Measurements from ENCODE around the gene DRC3.

DNA sequence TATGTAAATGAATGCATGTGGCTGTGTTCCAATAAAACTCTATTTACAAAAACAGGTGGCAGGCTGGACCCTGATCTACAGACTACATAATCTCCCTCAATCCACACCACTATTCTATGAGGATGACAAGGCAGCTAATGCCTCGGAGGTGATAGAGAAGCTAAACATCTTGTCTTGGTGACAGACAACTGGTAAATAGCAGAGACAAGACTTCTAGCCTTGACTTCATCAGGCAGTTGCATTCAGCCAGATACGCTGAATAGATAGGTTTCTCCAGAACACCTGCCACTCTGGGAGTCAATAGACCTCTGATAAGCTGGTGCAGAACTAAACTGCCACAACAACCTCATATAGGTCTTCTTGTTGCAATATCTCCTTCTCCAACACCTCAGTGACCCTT lies 63.0 kb downstream of the DRC3 start:
- TF ChIP-seq, protein P1, sequence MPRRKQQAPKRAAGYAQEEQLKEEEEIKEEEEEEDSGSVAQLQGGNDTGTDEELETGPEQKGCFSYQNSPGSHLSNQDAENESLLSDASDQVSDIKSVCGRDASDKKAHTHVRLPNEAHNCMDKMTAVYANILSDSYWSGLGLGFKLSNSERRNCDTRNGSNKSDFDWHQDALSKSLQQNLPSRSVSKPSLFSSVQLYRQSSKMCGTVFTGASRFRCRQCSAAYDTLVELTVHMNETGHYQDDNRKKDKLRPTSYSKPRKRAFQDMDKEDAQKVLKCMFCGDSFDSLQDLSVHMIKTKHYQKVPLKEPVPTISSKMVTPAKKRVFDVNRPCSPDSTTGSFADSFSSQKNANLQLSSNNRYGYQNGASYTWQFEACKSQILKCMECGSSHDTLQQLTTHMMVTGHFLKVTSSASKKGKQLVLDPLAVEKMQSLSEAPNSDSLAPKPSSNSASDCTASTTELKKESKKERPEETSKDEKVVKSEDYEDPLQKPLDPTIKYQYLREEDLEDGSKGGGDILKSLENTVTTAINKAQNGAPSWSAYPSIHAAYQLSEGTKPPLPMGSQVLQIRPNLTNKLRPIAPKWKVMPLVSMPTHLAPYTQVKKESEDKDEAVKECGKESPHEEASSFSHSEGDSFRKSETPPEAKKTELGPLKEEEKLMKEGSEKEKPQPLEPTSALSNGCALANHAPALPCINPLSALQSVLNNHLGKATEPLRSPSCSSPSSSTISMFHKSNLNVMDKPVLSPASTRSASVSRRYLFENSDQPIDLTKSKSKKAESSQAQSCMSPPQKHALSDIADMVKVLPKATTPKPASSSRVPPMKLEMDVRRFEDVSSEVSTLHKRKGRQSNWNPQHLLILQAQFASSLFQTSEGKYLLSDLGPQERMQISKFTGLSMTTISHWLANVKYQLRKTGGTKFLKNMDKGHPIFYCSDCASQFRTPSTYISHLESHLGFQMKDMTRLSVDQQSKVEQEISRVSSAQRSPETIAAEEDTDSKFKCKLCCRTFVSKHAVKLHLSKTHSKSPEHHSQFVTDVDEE (CRISPR knock-in tag; IDR thresholded peaks at IDR 0.05): no peak
- TF ChIP-seq, protein P2, sequence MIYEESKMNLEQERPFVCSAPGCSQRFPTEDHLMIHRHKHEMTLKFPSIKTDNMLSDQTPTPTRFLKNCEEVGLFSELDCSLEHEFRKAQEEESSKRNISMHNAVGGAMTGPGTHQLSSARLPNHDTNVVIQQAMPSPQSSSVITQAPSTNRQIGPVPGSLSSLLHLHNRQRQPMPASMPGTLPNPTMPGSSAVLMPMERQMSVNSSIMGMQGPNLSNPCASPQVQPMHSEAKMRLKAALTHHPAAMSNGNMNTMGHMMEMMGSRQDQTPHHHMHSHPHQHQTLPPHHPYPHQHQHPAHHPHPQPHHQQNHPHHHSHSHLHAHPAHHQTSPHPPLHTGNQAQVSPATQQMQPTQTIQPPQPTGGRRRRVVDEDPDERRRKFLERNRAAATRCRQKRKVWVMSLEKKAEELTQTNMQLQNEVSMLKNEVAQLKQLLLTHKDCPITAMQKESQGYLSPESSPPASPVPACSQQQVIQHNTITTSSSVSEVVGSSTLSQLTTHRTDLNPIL (CRISPR knock-in tag; IDR thresholded peaks at IDR 0.05; ENCODE audit: low read depth): no peak
- TF ChIP-seq ZC3H10 (CRISPR knock-in tag; IDR thresholded peaks at IDR 0.05) (no peak), ZNF8 (CRISPR knock-in tag; IDR thresholded peaks at IDR 0.05) (no peak), ARNTL (CRISPR knock-in tag; IDR thresholded peaks at IDR 0.05; ENCODE audit: borderline replicate concordance, low read depth) (no peak), GLIS3 (CRISPR knock-in tag; IDR thresholded peaks at IDR 0.05) (no peak)

All from SK-N-SH treated with all-trans-retinoic acid at 6 μM for 48 hours (cell line).